ENCODE results near the gene REV1.
"Not testable (repeated sequence)": the region's sequence is repeated elsewhere in the genome, so short reads cannot be mapped to it uniquely, and the experiment has no call there.

The REV1 gene

DNA sequence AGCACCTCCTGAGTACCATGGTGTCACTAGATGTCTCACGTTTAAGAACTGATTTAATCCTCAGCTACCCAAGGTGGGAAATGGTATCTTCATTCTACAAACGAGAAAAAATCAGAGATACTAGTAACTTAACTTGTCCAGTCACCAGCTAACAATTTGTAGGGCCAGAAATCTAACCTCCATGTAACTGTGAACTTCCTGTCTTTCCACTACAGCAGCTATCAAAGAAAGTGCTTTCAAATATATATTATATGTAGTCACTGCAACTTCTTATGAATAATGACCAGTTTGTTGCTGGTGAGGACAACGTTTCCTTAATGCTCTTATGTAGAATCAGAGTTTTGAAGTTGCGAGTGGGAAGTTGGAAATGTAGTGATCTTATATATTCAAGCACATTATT, 1.9 kb downstream of the REV1 start:
- DNase-seq (ENCODE audit: low read depth) = no peak

DNA sequence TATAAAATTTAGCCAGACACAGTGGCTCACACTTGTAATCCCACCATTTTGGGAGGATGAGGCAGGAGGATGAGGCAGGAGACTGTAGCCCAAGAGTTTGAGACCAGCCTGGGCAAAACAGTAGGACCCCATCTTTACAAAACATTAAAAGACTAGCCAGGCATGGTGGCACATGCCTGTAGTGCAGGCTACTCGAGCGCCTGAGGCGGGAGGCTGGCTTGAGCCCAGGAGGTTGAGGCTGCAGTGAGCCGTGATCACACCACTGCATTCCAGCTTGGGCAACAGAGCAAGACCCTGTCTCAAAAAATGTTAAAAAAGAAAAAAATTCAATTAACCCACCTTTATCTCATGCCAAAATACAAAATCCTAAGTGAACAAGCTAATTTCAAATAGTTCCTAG, 4.0 kb downstream of the REV1 start:
- DNase-seq (ENCODE audit: low read depth) = no peak

DNA sequence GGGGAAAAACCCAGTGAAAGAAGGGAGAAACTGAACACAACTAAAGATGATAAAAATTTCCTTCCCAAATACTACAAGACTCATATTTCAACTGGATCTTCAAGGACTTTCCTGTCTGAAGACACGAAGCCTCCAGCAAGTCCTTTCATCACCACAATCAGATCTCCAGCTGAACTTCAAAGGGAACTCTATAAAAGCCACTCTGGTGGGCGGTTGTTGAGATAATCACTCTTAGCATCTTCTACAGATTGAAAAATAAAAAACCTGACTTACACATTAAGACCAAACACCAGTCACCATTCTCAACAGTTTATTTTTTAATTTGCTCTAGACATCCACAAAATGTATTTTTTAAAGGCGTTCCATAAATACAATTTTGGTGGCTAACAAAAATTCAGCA, 4.4 kb downstream of the REV1 start:
- DNase-seq (ENCODE audit: low read depth) = no peak

GRCh38 chr2:99484205-99484604, 5.6 kb downstream of the REV1 start:
- no peak for DNase-seq (ENCODE audit: low read depth)

DNA sequence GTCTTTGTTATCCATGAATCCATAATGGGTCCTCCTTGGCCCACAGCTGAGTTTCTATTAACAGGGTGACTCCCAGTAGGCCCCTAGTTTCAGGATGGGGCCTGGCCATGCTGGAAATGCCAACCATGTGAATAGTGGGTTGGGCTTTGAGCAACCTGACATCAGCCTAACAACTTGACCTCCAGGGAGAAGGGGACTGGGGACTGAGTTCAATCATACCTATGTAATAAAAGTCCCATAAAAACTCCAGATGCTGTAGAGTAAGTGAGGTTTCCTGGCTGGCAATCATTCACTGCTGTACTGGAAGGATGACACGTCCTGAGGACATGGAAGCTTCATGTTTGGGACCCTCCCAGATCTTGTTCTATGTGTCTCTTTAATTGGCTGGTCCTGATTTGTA, 7.9 kb downstream of the REV1 start:
- DNase-seq (ENCODE audit: low read depth) = no peak

- no peak for DNase-seq (ENCODE audit: low read depth)
These were observed 8.3 kb downstream of the REV1 start for GRCh38 chr2:99481527-99481926.

DNA sequence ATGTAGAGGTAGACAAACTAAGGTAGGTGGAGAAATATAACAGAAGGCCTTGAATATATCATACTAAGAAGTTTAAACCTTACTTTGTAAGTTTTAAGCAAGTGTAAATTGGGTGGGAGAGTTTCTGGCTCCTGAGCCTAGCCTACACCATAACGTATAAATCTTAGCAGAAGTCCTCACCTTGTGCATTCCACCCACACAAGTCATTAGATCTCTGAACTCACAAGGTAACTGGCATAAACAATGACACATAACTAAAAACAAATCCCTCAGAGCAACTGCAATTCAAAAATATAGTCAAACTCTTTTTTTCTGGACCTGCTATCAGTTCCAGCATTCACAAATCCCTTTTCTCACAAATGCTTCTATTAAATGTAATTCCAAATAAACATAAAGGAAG, 9.4 kb downstream of the REV1 start:
- no peak for DNase-seq (ENCODE audit: low read depth)

GRCh38 chr2:99478632-99479031, 11.2 kb downstream of the REV1 start:
- no peak for DNase-seq (ENCODE audit: low read depth)

- DNase-seq (ENCODE audit: low read depth) = no peak
These were observed 12.8 kb downstream of the REV1 start for GRCh38 chr2:99477054-99477453.

- DNase-seq (ENCODE audit: low read depth) = no peak
These were observed 13.2 kb downstream of the REV1 start for GRCh38 chr2:99476629-99477028.

- DNase-seq (ENCODE audit: low read depth) = not testable (repeated sequence)
These were observed 14.7 kb downstream of the REV1 start for GRCh38 chr2:99475095-99475494.

DNA sequence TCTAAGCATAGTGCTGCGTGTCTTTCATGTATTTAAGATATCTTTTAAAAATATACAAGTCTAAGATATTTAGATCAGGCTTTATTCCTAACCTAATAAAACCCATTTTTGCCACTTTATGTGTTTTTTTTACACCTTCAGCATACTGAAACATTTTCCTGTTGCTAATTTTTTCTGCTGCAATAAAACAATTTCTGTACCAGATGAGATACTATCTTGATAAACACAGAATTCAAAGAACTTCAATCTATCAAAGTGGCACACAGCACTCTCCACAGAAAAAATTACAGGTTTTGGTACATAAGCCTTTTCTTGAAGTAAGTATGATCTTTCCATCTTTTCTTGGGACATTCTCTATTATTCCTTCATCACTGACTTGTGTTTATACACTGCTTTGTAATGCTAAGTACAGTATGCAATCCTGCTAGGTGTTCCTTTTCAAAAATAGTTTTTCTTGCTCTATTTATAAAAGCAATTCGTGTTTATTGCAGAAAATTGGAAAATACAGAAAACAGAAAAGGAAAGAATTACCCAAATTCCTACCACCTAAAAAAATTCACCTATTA, 16.2 kb downstream of the REV1 start:
- no peak for DNase-seq (ENCODE audit: low read depth)

DNA sequence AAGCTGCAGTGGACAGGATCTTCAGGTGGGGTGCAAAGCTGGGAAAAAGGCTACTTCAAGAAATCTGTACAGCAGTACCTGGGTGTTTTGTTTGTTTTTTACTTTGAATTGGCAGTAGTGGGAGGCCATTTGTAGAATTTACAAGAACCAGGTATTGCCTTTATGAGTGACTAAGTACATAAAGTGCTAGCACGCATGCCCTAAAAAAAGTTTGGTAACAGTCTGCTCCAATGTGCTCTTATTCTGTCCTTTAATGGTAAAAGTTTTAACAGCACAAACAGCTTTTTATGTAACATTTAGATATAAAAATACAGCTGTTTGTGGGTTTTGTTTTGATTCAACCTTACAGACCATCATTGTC, 17.2 kb downstream of the REV1 start:
- no peak for DNase-seq (ENCODE audit: low read depth)

- DNase-seq (ENCODE audit: low read depth) = no peak
These were observed 17.9 kb downstream of the REV1 start for GRCh38 chr2:99471654-99472599.

DNA sequence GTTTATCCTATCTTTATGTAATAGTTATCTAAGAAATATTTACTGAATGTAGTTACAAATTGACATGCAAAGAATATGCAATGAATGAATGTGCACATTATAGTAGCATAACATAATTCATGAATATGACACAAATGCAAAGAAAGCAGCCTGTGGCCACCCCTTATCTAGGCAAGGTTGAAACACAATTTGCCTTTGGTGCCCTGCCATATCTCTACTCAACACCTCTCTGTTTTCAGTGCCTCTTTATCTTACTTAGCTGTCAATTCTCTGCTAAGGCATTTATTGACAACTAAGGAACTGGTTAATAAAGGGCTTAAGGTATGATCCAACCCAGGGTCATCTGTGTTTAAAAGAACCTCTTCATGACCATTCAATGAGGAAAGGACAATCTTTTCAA, 18.9 kb downstream of the REV1 start:
- DNase-seq (ENCODE audit: low read depth) = no peak

- not testable (repeated sequence) for DNase-seq (ENCODE audit: low read depth)
These were observed 19.4 kb downstream of the REV1 start for GRCh38 chr2:99470459-99470858.

DNA sequence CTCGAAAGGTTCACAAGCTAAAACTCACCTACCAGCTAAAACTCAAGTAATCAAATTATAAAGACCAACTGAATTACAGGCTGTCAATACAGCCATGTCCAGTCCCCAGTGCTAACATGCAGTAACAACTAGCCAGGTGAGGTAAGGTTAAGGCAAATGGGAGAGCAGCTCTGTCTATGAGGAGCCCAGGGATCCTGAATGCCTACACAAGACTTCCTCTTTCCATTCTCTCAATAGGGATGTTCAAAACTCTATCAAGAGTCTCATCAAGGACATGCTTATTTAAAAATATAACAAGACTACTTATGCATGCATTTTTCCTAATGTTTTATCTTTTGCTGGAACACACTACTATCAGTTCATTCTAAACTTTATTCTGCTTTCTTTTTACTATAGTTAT, 20.4 kb downstream of the REV1 start:
- no peak for DNase-seq (ENCODE audit: low read depth)

DNA sequence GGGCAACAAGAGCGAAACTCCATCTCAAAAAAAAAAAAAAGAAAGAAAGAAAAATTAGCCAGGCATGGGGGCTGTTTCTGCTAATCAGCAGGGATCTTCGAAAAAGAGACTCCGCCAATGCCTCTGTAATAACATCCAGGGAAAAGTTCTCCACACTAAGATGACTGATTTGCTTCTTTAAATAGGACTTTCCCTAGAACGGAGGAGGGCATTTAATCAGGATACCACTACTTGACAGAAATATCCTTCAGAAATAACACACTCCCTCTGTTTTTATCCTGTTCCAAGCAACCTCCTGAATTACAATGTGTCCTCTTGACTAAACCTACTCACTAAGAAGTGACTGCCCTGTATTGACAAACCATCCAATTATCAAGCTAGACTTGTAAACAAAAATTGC, 21.7 kb downstream of the REV1 start:
- DNase-seq (ENCODE audit: low read depth) = no peak

DNA sequence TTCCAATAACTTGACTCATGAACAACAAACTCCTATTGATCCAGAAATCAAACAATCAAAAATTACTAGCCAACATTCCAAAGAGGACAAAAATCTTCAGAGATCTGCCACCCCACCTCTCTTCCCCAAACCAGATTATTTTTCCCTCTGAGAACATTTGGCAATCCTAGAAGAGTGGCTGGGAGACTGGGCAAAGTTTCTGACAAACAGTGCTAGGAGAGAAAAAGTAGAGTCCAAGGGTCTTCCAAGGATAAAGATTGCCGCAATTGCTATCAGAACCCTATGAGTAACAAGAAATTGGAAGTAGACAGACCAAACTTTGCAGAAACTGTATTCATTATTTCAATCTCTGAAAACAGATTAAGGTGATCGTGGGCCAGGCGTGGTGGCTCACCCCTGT, 22.4 kb downstream of the REV1 start:
- DNase-seq (ENCODE audit: low read depth) = no peak

- DNase-seq (ENCODE audit: low read depth) = no peak
These were observed 27.9 kb downstream of the REV1 start for GRCh38 chr2:99461828-99462483.

GRCh38 chr2:99458529-99458928, 31.3 kb downstream of the REV1 start:
- no peak for DNase-seq (ENCODE audit: low read depth)

- DNase-seq (ENCODE audit: low read depth) = no peak
These were observed 38.1 kb downstream of the REV1 start for GRCh38 chr2:99451686-99452085.

GRCh38 chr2:99451280-99451679, 38.5 kb downstream of the REV1 start:
- no peak for DNase-seq (ENCODE audit: low read depth)

Data from T follicular helper cell (primary cell).